ENCODE data around the gene PAK1IP1.

GRCh38 chr6:10692965-10693538 is 1.7 kb upstream of the PAK1IP1 start:
- TF ChIP-seq CTCF (optimal IDR thresholded peaks at IDR 0.05 in 1 of 3, IDR thresholded peaks at IDR 0.05 in 1 of 3, conservative IDR thresholded peaks at IDR 0.05 in 1 of 3; ENCODE audit: extremely low read depth in 1 of 3, insufficient read depth in 2 of 3, low read length in 3 of 3) (no peak), EZH2 (IDR thresholded peaks at IDR 0.05; ENCODE audit: low read length) (no peak)

Measured in keratinocyte (primary cell).